ENCODE results near the gene SLC49A3.

- TF ChIP-seq CTCF (IDR thresholded peaks at IDR 0.05 in 4 of 5, conservative IDR thresholded peaks at IDR 0.05 in 1 of 5) (no peak), POLR2A (IDR thresholded peaks at IDR 0.05) (no peak)
Measured at GRCh38 chr4:656436-657337, 32.3 kb downstream of the SLC49A3 start.

Measured in gastrocnemius medialis (tissue), 4 donors.